Neuronal stem cell (in vitro differentiated cells): Measurements from ENCODE around the gene RELA.

Experiments
- DNase-seq: peaks from one replicate; pipeline ENCODE4 v3.0.0-alpha.2; 2013; ENCODE audit warnings: low spot score
- H2AFZ ChIP-seq: one replicate; pipeline ENCODE4 v1.6.1; 2013; ENCODE audit warnings: mild to moderate bottlenecking, low read length, inconsistent platforms
- H2AK5ac ChIP-seq: 2 replicates; pipeline ENCODE4 v1.6.1; 2013; ENCODE audit warnings: low read depth, mild to moderate bottlenecking, inconsistent platforms, low read length, moderate library complexity, mixed read lengths
- H2BK120ac ChIP-seq: 2 replicates; pipeline ENCODE4 v1.6.1; 2013; ENCODE audit warnings: low read depth, mild to moderate bottlenecking, inconsistent platforms, low read length, moderate library complexity, mixed read lengths
- H2BK12ac ChIP-seq: one replicate; pipeline ENCODE4 v1.6.1; 2013; ENCODE audit warnings: low read length, inconsistent platforms
- H2BK15ac ChIP-seq: 2 replicates; pipeline ENCODE4 v1.6.1; 2013; ENCODE audit warnings: mild to moderate bottlenecking, low read length, inconsistent platforms, mixed read lengths
- H2BK5ac ChIP-seq: one replicate; pipeline ENCODE4 v1.6.1; 2013; ENCODE audit warnings: inconsistent platforms, mild to moderate bottlenecking, low read length, moderate library complexity
- H3K14ac ChIP-seq: one replicate; pipeline ENCODE4 v1.6.1; 2013; ENCODE audit warnings: low read length, inconsistent platforms
- H3K18ac ChIP-seq: 2 replicates; pipeline ENCODE4 v1.6.1; 2013; ENCODE audit warnings: low read length, inconsistent platforms
- H3K23ac ChIP-seq: 2 replicates; pipeline ENCODE4 v1.6.1; 2013; ENCODE audit warnings: low read depth, mild to moderate bottlenecking, mixed read lengths, low read length, inconsistent platforms; ENCODE audit not compliant: poor library complexity
- H3K27ac ChIP-seq: replicated peaks from 3 replicates; pipeline ENCODE4 v1.5.1; 2013; ENCODE audit warnings: low read length, inconsistent platforms
- H3K27me3 ChIP-seq, 3 experiments: 2 replicates each; pipeline ENCODE4 v1.6.1; 2013; ENCODE audit warnings: low read length in 3 of 3, mild to moderate bottlenecking in 2 of 3, inconsistent platforms in 1 of 3, low read depth in 1 of 3, mixed read lengths in 1 of 3, moderate library complexity in 1 of 3; ENCODE audit not compliant: control insufficient read depth in 3 of 3, insufficient read depth in 3 of 3
- H3K36me3 ChIP-seq, 2 donors: replicated peaks in 1 of 2; 2 replicates each; pipeline ENCODE4 v1.6.1; 2013; ENCODE audit warnings: low read length in 2 of 2; ENCODE audit not compliant: control insufficient read depth in 2 of 2, insufficient read depth in 2 of 2
- H3K4ac ChIP-seq: 2 replicates; pipeline ENCODE4 v1.6.1; 2013; ENCODE audit warnings: inconsistent platforms, mild to moderate bottlenecking, low read length, moderate library complexity
- H3K4me1 ChIP-seq, 2 donors: 1 replicate in 1 of 2; 2 replicates in 1 of 2; pipeline ENCODE4 v1.6.1; 2013; ENCODE audit warnings: low read length in 2 of 2, low read depth in 1 of 2; ENCODE audit not compliant: control insufficient read depth in 2 of 2, insufficient read depth in 1 of 2
- H3K4me2 ChIP-seq: one replicate; pipeline ENCODE4 v1.6.1; 2013; ENCODE audit warnings: mild to moderate bottlenecking, low read length, inconsistent platforms; ENCODE audit not compliant: insufficient read depth, poor library complexity, severe bottlenecking
- H3K4me3 ChIP-seq, 2 donors: 2 replicates each; pipeline ENCODE4 v1.5.1; 2013; ENCODE audit warnings: low read length in 2 of 2, mild to moderate bottlenecking in 2 of 2, inconsistent platforms in 1 of 2, moderate library complexity in 1 of 2
- H3K79me1 ChIP-seq: one replicate; pipeline ENCODE4 v1.6.1; 2013; ENCODE audit warnings: low read depth, mild to moderate bottlenecking, inconsistent platforms, low read length, moderate library complexity
- H3K9ac ChIP-seq: one replicate; pipeline ENCODE4 v1.6.1; 2013; ENCODE audit warnings: mild to moderate bottlenecking, low read depth, low read length, inconsistent platforms; ENCODE audit not compliant: poor library complexity
- H3K9me3 ChIP-seq, 2 donors: replicated peaks in 1 of 2; 2 replicates each; pipeline versions ENCODE3 to v1.6.1; 2013; ENCODE audit warnings: low read length in 2 of 2, mild to moderate bottlenecking in 2 of 2, inconsistent platforms in 1 of 2, low read depth in 1 of 2, mixed read lengths in 1 of 2, moderate library complexity in 1 of 2; ENCODE audit not compliant: control insufficient read depth in 2 of 2, insufficient read depth in 1 of 2
- H4K8ac ChIP-seq: one replicate; pipeline ENCODE4 v1.6.1; 2013; ENCODE audit warnings: low read depth, mild to moderate bottlenecking, inconsistent platforms, low read length, moderate library complexity
- H4K91ac ChIP-seq: one replicate; pipeline ENCODE4 v1.6.1; 2013; ENCODE audit warnings: low read length, low read depth, mild to moderate bottlenecking, inconsistent platforms; ENCODE audit not compliant: poor library complexity
- WGBS, 2 donors: extraction: QIAGEN DNeasy Blood & Tissue Kit; methylation state at CpG; one replicate each; pipeline ENCODE4 v1.1.7; 2013; ENCODE audit warnings: missing lambda C conversion rate in 2 of 2, mixed read lengths in 1 of 2; ENCODE audit not compliant: insufficient read length in 2 of 2, insufficient replicate concordance in 1 of 2; ENCODE audit errors: extremely low coverage in 2 of 2; 5-methylcytosine and 5-hydroxymethylcytosine counted together

The RELA gene

DNA sequence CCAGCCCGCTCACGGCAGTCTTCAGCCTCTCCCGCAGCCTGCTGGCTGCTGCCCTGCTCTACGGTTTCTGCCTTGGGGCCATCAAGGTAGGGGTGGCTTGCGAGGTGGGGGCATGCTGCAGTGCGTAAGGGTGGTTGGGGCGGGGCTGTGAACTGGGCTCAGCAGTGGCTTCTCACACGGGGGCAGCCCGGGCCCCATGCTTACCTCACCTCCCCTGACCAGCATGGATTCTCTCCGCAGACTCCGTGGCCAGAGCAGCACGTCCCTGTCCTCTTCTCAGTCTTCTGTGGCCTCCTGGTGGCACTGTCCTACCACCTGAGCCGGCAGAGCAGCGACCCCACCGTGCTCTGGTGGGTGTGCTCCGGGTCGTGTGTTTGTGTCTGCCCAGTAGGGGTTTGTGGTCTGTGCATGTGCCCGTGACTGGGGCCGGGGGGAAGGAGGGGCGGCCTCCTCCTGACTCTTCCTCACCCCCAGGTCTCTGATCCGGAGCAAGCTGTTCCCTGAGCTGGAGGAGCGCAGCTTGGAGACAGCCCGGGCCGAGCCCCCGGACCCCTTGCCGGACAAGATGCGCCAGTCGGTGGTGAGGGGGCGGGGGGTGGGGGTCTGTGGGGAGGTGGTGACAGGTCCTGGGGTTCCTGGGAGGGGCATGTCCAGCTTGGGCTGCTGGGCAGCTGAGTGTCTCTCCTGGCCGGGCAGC is 37.6 kb downstream of the RELA start:
- H3K4ac ChIP-seq: no peak overlapping the region
- H3K18ac ChIP-seq: no peak overlapping the region
- no peak overlapping the region for H3K27ac ChIP-seq
- no peak for DNase-seq
- H4K8ac ChIP-seq: no peak overlapping the region
- peaks cover 6% of the 10 kb centered on the region for H3K79me1 ChIP-seq
- peaks cover 53 to 93% of the 10 kb centered on the region in 2 donors for H3K36me3 ChIP-seq
- peaks cover 0 to 2% of the 10 kb centered on the region in 2 donors for H3K9me3 ChIP-seq
- no peak overlapping the region for H2AK5ac ChIP-seq
- no peak overlapping the region for H2BK12ac ChIP-seq
- H3K9ac ChIP-seq: no peak overlapping the region
- H2BK5ac ChIP-seq: peak overlapping the region; percentile 39
- H3K27me3 ChIP-seq: peaks cover 0 to 1% (median 0%) of the 10 kb centered on the region in 3 experiments
- H3K4me1 ChIP-seq: no peaks in the 10 kb centered on the region
- no peak overlapping the region for H4K91ac ChIP-seq
- H3K4me3 ChIP-seq: peak overlapping the region in 1 of 2 donors; percentile 8
- H2BK15ac ChIP-seq: no peak overlapping the region
- H2AFZ ChIP-seq: no peak overlapping the region
- H3K4me2 ChIP-seq: no peak overlapping the region
- H3K23ac ChIP-seq: no peak overlapping the region
- H2BK120ac ChIP-seq: no peak overlapping the region
- no CpG with 5 or more reads among the region's 30 CpGs for WGBS, 2 donors
- H3K14ac ChIP-seq: no peak overlapping the region

DNA sequence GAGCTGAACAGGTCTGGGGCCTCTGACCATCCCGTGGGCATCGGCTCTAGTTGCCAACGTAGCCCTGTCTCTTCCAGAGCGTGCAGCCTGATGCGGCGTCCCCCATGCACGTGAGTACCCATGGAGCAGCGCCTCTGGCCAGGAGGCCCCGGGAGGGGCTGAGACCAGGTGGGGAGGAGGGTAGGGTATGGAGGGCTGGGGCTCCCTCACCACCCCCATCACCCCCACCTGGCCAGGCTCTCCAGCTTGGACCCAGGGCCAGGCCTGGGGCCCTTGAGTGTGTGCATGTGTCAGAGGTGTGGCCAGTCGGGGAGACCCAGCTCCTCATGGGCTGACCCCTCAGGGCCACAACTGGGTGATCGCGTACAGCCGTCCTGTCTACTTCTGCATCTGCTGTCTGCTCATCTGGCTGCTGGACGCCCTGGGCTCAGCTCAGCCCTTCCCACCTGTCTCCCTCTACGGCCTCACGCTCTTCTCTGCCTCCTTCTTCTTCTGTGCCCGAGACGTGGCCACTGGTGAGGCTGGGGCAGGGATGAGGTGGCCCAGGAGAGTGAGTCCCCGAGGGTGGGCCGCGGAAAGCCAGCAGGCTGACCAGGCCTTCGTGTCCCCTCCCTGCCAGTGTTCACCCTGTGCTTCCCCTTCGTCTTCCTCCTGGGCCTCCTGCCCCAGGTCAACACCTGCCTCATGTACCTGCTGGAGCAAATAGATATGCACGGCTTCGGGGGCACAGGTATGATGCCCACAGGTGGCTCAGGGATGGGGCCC is 38.7 kb downstream of the RELA start:
- Histone ChIP-seq H3K23ac (no peak overlapping the region), H2BK12ac (no peak overlapping the region), H3K9ac (no peak overlapping the region), H2BK5ac (peak overlapping the region; percentile 39), H3K27me3 (peaks cover 0 to 1% (median 0%) of the 10 kb centered on the region in 3 experiments), H3K4ac (no peak overlapping the region), H2BK15ac (no peak overlapping the region), H2BK120ac (no peak overlapping the region), H3K4me1 (no peaks in the 10 kb centered on the region), H3K4me3 (no peak overlapping the region), H2AFZ (no peak overlapping the region), H4K91ac (no peak overlapping the region), H3K79me1 (peaks cover 8% of the 10 kb centered on the region), H3K4me2 (no peak overlapping the region), H3K36me3 (peaks cover 50 to 93% of the 10 kb centered on the region in 2 donors), H3K9me3 (peaks cover 0 to 2% of the 10 kb centered on the region in 2 donors), H3K14ac (no peak overlapping the region), H3K27ac (no peak overlapping the region), H2AK5ac (no peak overlapping the region), H3K18ac (no peak overlapping the region), H4K8ac (no peak overlapping the region)
- WGBS, 2 donors: no CpG with 5 or more reads among the region's 25 CpGs
- no peak for DNase-seq

GRCh38 chr11:65623177-65623576 is 39.5 kb downstream of the RELA start:
- no peak overlapping the region for H2BK5ac ChIP-seq
- H3K27me3 ChIP-seq: peaks cover 0 to 1% (median 0%) of the 10 kb centered on the region in 3 experiments
- no peak overlapping the region for H3K14ac ChIP-seq
- H3K4me2 ChIP-seq: no peak overlapping the region
- no peak overlapping the region for H3K4ac ChIP-seq
- H3K4me3 ChIP-seq: no peak overlapping the region
- no peak overlapping the region for H3K23ac ChIP-seq
- H2BK15ac ChIP-seq: no peak overlapping the region
- no peak overlapping the region for H4K91ac ChIP-seq
- H3K9ac ChIP-seq: no peak overlapping the region
- no peak overlapping the region for H4K8ac ChIP-seq
- H2AFZ ChIP-seq: no peak overlapping the region
- no peak overlapping the region for H2BK120ac ChIP-seq
- no peak for DNase-seq
- peaks cover 0 to 2% of the 10 kb centered on the region in 2 donors for H3K9me3 ChIP-seq
- no peak overlapping the region for H3K18ac ChIP-seq
- no peak overlapping the region for H3K27ac ChIP-seq
- H3K79me1 ChIP-seq: peaks cover 14% of the 10 kb centered on the region
- H2BK12ac ChIP-seq: no peak overlapping the region
- H2AK5ac ChIP-seq: no peak overlapping the region
- H3K4me1 ChIP-seq: no peaks in the 10 kb centered on the region
- peaks cover 53 to 93% of the 10 kb centered on the region in 2 donors for H3K36me3 ChIP-seq
- no CpG with 5 or more reads among the region's 14 CpGs for WGBS, 2 donors

- no peak overlapping the region for H3K4me3 ChIP-seq
- peaks cover 14% of the 10 kb centered on the region for H3K79me1 ChIP-seq
- WGBS, 2 donors: no CpG with 5 or more reads among the region's 16 CpGs
- peaks cover 50 to 93% of the 10 kb centered on the region in 2 donors for H3K36me3 ChIP-seq
- no peak overlapping the region for H2BK12ac ChIP-seq
- H4K91ac ChIP-seq: no peak overlapping the region
- H3K4ac ChIP-seq: no peak overlapping the region
- H3K4me2 ChIP-seq: no peak overlapping the region
- H4K8ac ChIP-seq: peak overlapping the region; percentile 17
- no peak overlapping the region for H3K23ac ChIP-seq
- no peak overlapping the region for H2BK5ac ChIP-seq
- H2AK5ac ChIP-seq: no peak overlapping the region
- no peak overlapping the region for H3K27ac ChIP-seq
- H3K9me3 ChIP-seq: peaks cover 0 to 2% of the 10 kb centered on the region in 2 donors
- DNase-seq: no peak
- peaks cover 0 to 1% (median 0%) of the 10 kb centered on the region in 3 experiments for H3K27me3 ChIP-seq
- H2AFZ ChIP-seq: no peak overlapping the region
- H3K9ac ChIP-seq: peak overlapping the region; percentile 21
- no peak overlapping the region for H2BK120ac ChIP-seq
- peak overlapping the region; percentile 56 for H3K14ac ChIP-seq
- no peaks in the 10 kb centered on the region for H3K4me1 ChIP-seq
- no peak overlapping the region for H2BK15ac ChIP-seq
- H3K18ac ChIP-seq: no peak overlapping the region
These were observed 40.7 kb downstream of the RELA start for GRCh38 chr11:65622011-65622410.
